Adipose tissue (tissue), 3 donors: ENCODE results near the gene PRMT9. TPM values are rescaled to one million over a fixed set of nuclear protein-coding genes. Genes with fewer than 3 reads are reported as not detected.

ENCODE experiments used
- H3K27ac ChIP-seq: one replicate; pipeline ENCODE4 v1.5.1; 2013; ENCODE audit warnings: low read depth, low read length
- WGBS, 3 donors: extraction: QIAGEN DNeasy Blood & Tissue Kit; methylation state at CpG; one replicate each; pipeline ENCODE4 v1.1.7; 2013; 5-methylcytosine and 5-hydroxymethylcytosine counted together
- polyA plus RNA-seq, 3 donors: library from polyadenylated mRNA; stranded (reverse); fragments of 200-250 nt; gene quantifications; one replicate each; pipeline ENCODE4 v1.2.3, GENCODE V29; 2013
- donor health status: healthy with polysubstance abuse.
- donor health status: Bipolar disorder and iron deficiency.
- donor health status: healthy.

The PRMT9 gene
- polyA plus RNA-seq, 3 donors: 2.3 to 8.8 (median 5.3) TPM

GRCh38 chr4:147629783-147630730 lies 53.9 kb downstream of the PRMT9 start:
- WGBS, 3 donors: 96 to 100% (median 96%) methylated on average over 1 of the region's 1 CpG
- H3K27ac ChIP-seq: no peak overlapping the region

- 68 to 80% (median 78%) methylated on average over 3 of the region's 3 CpGs for WGBS, 3 donors
- no peak overlapping the region for H3K27ac ChIP-seq
Observed at GRCh38 chr4:147628415-147628814, 55.5 kb downstream of the PRMT9 start.

DNA sequence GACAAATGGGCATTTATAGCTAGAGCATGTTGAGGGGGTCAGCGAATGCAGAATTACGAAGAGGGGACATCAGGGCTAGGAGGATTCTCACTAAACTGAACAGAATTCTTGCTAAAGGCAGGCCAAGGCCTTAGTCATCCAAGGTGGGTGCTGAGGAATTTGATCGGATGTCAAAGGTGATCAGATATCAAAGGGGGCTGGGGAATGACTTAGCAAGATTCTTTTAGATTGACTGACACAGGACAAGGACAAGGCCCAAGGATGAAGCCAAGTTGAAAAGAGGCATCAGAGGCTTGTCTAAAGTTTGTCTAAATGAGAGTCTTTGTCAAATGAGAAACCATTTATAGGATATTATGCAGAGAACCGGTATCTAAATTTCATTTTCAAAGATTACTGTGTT lies 57.1 kb downstream of the PRMT9 start:
- H3K27ac ChIP-seq: no peak overlapping the region
- WGBS, 3 donors: 95 to 97% (median 97%) methylated on average over 4 of the region's 4 CpGs

GRCh38 chr4:147625733-147626132 lies 58.2 kb downstream of the PRMT9 start:
- no peak overlapping the region for H3K27ac ChIP-seq
- WGBS, 3 donors: 85 to 91% (median 89%) methylated on average over 6 of the region's 6 CpGs

DNA sequence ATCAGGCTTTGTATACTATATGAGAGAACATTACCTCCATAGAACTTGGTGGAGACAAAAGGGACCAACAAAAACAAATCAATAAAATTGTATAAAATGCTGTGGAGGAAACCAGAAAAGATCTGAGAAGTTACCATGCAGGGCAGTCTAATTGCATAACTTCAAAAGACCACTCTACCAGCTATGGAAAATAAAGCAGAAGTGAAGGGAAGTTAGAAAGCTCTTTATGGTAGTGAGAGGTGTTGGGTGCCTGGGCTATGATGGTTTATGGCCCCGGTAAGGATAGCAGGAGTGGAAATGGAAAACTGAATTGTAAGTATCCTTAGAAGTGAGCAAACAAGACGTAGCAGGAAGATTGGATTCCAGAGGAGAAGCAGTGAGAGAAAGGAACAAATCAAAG lies 63.6 kb downstream of the PRMT9 start:
- WGBS, 3 donors: 42 to 94% (median 85%) methylated on average over 2 of the region's 2 CpGs
- H3K27ac ChIP-seq: no peak overlapping the region

GRCh38 chr4:147617841-147618691 lies 65.9 kb downstream of the PRMT9 start:
- 7 to 14% (median 13%) methylated on average over 17 of the region's 17 CpGs for WGBS, 3 donors

DNA sequence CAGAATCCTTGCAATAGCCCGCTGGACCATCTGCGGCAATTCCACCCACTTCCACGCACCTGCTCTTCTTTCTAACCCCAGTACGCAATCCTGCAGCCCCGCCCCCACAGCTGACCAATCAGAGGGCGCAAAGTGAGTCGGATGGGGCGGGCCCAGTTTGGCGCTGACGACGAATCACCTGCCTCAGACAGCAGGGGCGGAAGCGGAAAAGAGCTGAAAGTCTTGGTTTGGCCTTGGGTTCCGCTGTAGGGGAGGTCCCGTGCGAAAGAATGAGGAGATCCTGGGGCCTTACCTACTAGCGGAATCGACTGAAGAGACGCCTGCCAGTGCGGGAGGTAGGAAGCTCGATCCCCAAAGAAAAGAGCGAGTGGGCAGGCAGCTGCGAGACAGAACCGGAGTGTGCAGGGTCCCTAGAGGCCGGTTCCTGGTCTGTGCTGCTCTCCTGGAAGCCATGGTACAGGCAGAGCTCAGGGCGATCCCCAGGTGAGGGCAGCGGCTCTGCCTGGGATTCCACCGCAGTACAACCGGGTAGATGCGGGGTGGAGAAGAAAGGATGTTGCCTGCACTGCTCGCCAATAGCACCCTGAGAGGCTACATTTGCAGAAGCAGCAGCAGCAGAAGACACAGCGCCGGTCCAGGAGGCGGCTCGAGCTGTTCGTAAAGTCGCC lies 66.7 kb downstream of the PRMT9 start, which contains the start of gene TMEM184C:
TMEM184C (plus strand) TSS at position 225 of the 668 bp plus-strand sequence. CDS start 560 bp downstream, outside the sequence.
- 0 to 1% (median 1%) methylated on average over 37 of the region's 37 CpGs for WGBS, 3 donors
- H3K27ac ChIP-seq: no peak within 1 kb of the TSS

More at GRCh38 chr4:147617841-147618691, 65.9 kb downstream of the PRMT9 start:
- H3K27ac ChIP-seq: no peak overlapping the region

- 25 to 31% (median 30%) methylated on average over 6 of the region's 6 CpGs for WGBS, 3 donors
- H3K27ac ChIP-seq: no peak overlapping the region
Observed at GRCh38 chr4:147616849-147617172, 67.2 kb downstream of the PRMT9 start.

DNA sequence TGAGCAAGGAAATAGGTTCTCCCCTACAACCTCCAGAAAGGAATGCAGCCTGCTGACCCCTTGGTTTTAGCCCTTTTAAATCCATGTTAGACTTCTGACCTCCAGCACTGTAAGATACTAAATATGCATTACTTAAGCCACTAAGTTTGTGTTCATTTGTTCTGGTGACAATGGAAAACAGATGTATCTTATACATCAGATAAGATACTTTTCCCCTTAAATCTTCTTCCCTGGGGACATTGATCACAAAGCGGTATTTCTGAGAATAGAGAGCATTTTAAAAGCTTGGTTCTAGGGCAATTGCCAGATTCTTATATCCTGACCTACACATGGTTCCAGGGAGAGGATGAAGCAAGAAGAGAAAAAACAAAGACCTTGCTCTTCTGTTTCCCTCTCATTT lies 73.3 kb downstream of the PRMT9 start:
- H3K27ac ChIP-seq: no peak overlapping the region
- 72 to 88% (median 78%) methylated on average over 1 of the region's 1 CpG for WGBS, 3 donors

DNA sequence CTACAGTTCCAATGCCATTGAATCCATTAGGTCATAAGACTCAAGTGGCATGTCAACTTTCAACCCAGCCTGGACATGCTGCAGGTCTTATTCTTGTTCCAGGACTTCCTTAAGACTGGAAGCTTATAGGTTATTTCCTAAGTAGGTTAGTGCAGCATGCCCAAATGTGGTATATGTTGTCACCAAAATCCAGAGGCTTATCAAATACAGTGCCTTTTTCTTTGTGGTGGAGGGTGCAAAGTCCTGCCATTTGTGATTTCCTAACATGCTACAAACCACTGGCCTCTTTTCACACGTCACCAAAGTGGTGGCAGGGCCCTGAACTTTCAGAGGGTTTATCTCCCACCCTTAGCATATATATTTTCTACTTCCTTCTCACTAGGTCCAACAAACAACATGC lies 76.5 kb downstream of the PRMT9 start:
- 71 to 94% (median 82%) methylated on average over 1 of the region's 1 CpG for WGBS, 3 donors
- no peak overlapping the region for H3K27ac ChIP-seq

DNA sequence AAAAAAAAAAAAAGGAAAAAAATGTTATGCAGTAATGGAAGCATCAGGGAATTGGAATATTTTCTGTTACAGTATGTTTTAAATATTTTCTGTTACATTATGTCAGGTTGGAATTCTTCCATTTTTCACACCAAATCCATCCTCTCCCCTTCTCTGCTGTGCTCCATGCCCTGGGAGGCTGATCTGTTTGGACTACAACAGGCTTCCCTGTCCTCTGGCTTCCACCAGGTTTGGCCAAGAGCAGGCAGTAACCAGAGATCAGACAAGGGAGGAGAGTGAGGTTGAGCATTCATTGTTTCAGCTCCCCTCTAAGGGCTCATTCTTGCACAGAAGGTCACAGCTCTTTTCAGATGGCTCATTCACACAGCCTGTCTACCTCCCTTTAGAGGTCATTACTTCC lies 78.5 kb downstream of the PRMT9 start:
- no peak overlapping the region for H3K27ac ChIP-seq

- no peak overlapping the region for H3K27ac ChIP-seq
- 78 to 79% (median 78%) methylated on average over 3 of the region's 3 CpGs for WGBS, 3 donors
Observed at GRCh38 chr4:147599769-147600168, 84.2 kb downstream of the PRMT9 start.

GRCh38 chr4:147599206-147599605 lies 84.8 kb downstream of the PRMT9 start:
- no peak overlapping the region for H3K27ac ChIP-seq
- WGBS, 3 donors: 85 to 95% (median 88%) methylated on average over 1 of the region's 1 CpG

DNA sequence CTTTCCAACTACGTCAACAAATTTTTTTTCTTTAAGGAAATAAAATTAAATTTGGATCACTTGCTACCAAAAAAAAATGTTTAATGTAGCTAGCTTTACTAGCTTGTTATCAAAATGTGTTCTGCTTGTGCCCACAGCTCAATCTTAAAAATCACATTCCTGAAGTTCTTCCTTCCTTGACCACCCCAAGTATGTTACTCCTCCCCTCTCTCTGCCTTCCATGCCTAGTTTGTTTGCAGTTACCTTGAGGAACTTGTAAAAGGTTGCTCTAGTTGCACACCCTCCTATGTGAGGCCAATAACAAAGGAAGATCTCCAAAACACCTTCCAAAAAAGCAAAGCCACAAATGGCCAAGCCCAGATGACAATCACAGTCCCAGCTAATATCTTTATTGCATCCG lies 86.4 kb downstream of the PRMT9 start:
- H3K27ac ChIP-seq: no peak overlapping the region
- WGBS, 3 donors: 80 to 88% (median 83%) methylated on average over 2 of the region's 2 CpGs

- no peak overlapping the region for H3K27ac ChIP-seq
Observed at GRCh38 chr4:147596981-147597380, 87.0 kb downstream of the PRMT9 start.

GRCh38 chr4:147596377-147596776 lies 87.6 kb downstream of the PRMT9 start:
- 61 to 64% (median 63%) methylated on average over 1 of the region's 1 CpG for WGBS, 3 donors
- H3K27ac ChIP-seq: no peak overlapping the region

More at GRCh38 chr4:147596981-147597380, 87.0 kb downstream of the PRMT9 start:
- 0% methylated on average over 1 of the region's 1 CpG for WGBS, 3 donors

DNA sequence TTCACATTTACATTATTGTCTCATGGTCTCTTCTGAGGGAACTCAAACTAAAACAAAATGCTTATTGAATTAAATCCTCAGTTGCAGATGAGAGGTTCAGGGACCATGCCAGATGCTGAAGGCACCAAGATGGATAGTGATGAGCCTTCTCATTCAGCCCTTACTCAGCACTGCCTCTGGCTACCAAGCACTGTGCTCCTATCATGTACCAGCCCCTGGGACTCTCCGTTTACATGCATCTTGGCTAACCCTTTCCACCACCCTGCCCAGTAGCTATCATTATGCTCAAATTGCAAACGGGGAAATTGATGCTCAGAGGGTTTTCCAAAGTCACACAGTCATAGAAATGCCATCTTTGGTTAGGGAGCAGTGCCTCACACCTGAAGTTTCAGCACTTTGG lies 89.4 kb downstream of the PRMT9 start:
- no peak overlapping the region for H3K27ac ChIP-seq
- 75 to 89% (median 75%) methylated on average over 2 of the region's 2 CpGs for WGBS, 3 donors

DNA sequence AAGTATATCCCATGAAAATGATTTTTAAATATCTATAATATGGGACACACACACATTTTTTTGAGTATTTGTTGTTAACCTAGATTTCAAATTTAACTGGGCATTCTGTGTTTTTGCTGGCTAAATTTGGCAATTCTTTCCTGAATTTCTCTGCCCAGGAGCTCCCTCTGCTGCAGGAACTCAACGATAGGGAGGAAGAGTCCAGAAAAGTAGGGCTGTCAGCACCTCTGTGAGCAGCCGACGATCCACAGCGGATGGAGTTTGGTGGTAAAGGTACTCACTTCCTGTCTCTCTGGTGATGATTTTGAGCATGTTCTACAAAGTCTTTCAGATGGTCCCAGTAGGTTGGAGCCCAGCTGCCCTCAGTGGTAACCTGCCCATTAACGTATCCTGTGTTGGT lies 89.9 kb downstream of the PRMT9 start:
- H3K27ac ChIP-seq: no peak overlapping the region
- 51 to 78% (median 56%) methylated on average over 5 of the region's 5 CpGs for WGBS, 3 donors

- H3K27ac ChIP-seq: no peak overlapping the region
Observed at GRCh38 chr4:147591106-147591505, 92.9 kb downstream of the PRMT9 start.
